ENCODE data around the gene LSM11.

DNA sequence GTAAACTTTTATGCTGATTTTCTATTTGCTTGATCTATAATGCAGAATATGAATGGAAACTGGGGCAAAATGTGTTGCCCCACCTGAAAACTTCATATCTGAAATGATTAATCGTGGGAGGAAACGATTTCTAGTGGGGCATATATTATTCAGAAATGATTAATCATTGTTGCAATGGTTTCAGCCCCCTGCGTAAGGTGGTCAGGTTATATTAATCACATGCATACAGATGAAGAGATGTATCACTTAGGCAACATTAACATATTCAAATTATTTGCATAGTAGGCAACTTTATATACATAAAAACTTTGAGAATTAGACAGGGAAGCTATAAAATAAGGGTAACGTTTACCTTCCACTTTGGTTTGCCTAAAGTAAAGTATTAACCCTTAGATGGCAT, 49.8 kb downstream of the LSM11 start:
- TF ChIP-seq POLR2A (IDR thresholded peaks at IDR 0.05) (no peak), CTCF (IDR thresholded peaks at IDR 0.05) (no peak)
